HepG2 (cell line): ENCODE results near the gene CABLES2. TPM values are rescaled to one million over a fixed set of nuclear protein-coding genes. Genes with fewer than 3 reads are reported as not detected.

ENCODE experiments used
- ATAC-seq: fragments of 200-7000 bp; cut with Tn5 transposase; 3 replicates; pipeline ENCODE4 v1.9.1; 2020; ENCODE audit warnings: mild to moderate bottlenecking, moderate library complexity
- BruUV-seq: library from RNA; stranded (reverse); fragments of 400-500 nt; replicated peaks from 2 replicates; lab custom pipeline; 2021; lab: Mats Ljungman, UMichigan
- CTCF ChIA-PET: fragments of 300-600 bp; formaldehyde crosslinking; extraction: SDS; loops from one replicate; lab custom pipeline; 2021; ENCODE audit warnings: low total read pairs, inconsistent platforms, low intra/inter-chr PET ratio; lab: Yijun Ruan, JAX
- POLR2A ChIA-PET: fragments of 350-600 bp; sonication (Branson Sonifier 250); formaldehyde crosslinking; loops from one replicate; lab custom pipeline; 2020; ENCODE audit warnings: antibody characterized with exemption, inconsistent platforms; lab: Yijun Ruan, JAX
- DNase-seq: peaks from one replicate; pipeline ENCODE4 v3.0.0-alpha.2; 2015; ENCODE audit warnings: low spot score
- FAIRE-seq: peaks from 3 replicates; lab custom pipeline; 2011; peaks lifted over from hg19 to GRCh38; lab: Jason Lieb, UNC
- H2AFZ ChIP-seq: one replicate; pipeline ENCODE4 v1.6.1; 2011; ENCODE audit warnings: low read length, inconsistent platforms
- H3K27ac ChIP-seq: fragments of 300-600 bp; 3 replicates; pipeline ENCODE4 v1.8.0; 2011; ENCODE audit warnings: mixed run types, mild to moderate bottlenecking, mixed read lengths, low read length, inconsistent platforms; ENCODE audit not compliant: insufficient read depth; ENCODE audit errors: extremely low read length
- H3K27me3 ChIP-seq, 2 experiments: fragments of 200-600 bp in 1 of 2; 2 replicates in 1 of 2; 3 replicates in 1 of 2; pipeline versions ENCODE4 v1.6.0 to v1.8.0; 2011; ENCODE audit warnings: low read length in 2 of 2, mild to moderate bottlenecking in 2 of 2, moderate library complexity in 2 of 2, inconsistent platforms in 1 of 2; ENCODE audit not compliant: insufficient read depth in 2 of 2, control insufficient read depth in 1 of 2
- H3K36me3 ChIP-seq, 2 experiments: fragments of 200-600 bp in 1 of 2; replicated peaks in 1 of 2; 2 replicates in 1 of 2; 3 replicates in 1 of 2; pipeline versions ENCODE4 v1.5.1 to v1.8.0; 2011; ENCODE audit warnings: low read length in 2 of 2, inconsistent platforms in 1 of 2; ENCODE audit not compliant: insufficient read depth in 2 of 2, control insufficient read depth in 1 of 2
- H3K4me1 ChIP-seq: 2 replicates; pipeline ENCODE4 v1.5.1; 2012; ENCODE audit warnings: low read length, inconsistent platforms; ENCODE audit not compliant: insufficient read depth
- H3K4me2 ChIP-seq: 2 replicates; pipeline ENCODE4 v1.6.0; 2011; ENCODE audit warnings: low read depth, low read length, inconsistent platforms
- H3K4me3 ChIP-seq, 3 experiments: fragments of 200-600 bp in 1 of 3; sonication (generic), shearing (Covaris generic) in 1 of 3; replicated peaks in 1 of 3; 2 replicates each; pipeline ENCODE4 v1.5.1; 2011 to 2016; ENCODE audit warnings: low read length in 3 of 3, inconsistent platforms in 2 of 3, low read depth in 2 of 3, mild to moderate bottlenecking in 2 of 3, control low read depth in 1 of 3, mixed read lengths in 1 of 3; ENCODE audit not compliant: insufficient read depth in 1 of 3
- H3K79me2 ChIP-seq: one replicate; pipeline ENCODE4 v1.6.1; 2011; ENCODE audit warnings: low read length, inconsistent platforms; ENCODE audit not compliant: insufficient read depth
- H3K9ac ChIP-seq: 2 replicates; pipeline ENCODE4 v1.6.0; 2011; ENCODE audit warnings: mild to moderate bottlenecking, low read depth, low read length, inconsistent platforms; ENCODE audit not compliant: insufficient read depth
- H3K9me3 ChIP-seq: 2 replicates; pipeline ENCODE4 v1.5.1; 2012; ENCODE audit warnings: mild to moderate bottlenecking, low read length
- H4K20me1 ChIP-seq: 2 replicates; pipeline ENCODE4 v1.6.0; 2011; ENCODE audit warnings: inconsistent platforms, mild to moderate bottlenecking, low read length, moderate library complexity; ENCODE audit not compliant: insufficient read depth
- ASH2L ChIP-seq: fragments of 300-600, 200-600 bp; sonication (generic); IDR thresholded peaks from 2 replicates; pipeline ENCODE4 v1.7.0; 2017; ENCODE audit warnings: low read depth, mild to moderate bottlenecking, moderate library complexity, mixed read lengths, low read length; ENCODE audit not compliant: insufficient read length
- ATF1 ChIP-seq: IDR thresholded peaks from 2 replicates; pipeline ENCODE4 v1.6.1; 2016; ENCODE audit warnings: mild to moderate bottlenecking, control low read depth
- FOXJ3 ChIP-seq: sonication (generic); formaldehyde crosslinking; IDR thresholded peaks from 2 replicates; pipeline ENCODE4 v1.4.0; 2020; ENCODE audit warnings: missing genetic modification reagents, mild to moderate bottlenecking, borderline replicate concordance
- FOXP4 ChIP-seq: sonication (generic); formaldehyde crosslinking; IDR thresholded peaks from 2 replicates; pipeline ENCODE4 v1.4.0; 2020; ENCODE audit warnings: missing genetic modification reagents
- HNF4A ChIP-seq: sonication (generic); formaldehyde crosslinking; IDR thresholded peaks from 2 replicates; pipeline ENCODE4 v1.4.0; 2020; ENCODE audit warnings: missing genetic modification reagents
- HNRNPH1 ChIP-seq: fragments of 200-400 bp; formaldehyde crosslinking; optimal IDR thresholded peaks from 2 replicates; pipeline ENCODE3; 2017; ENCODE audit warnings: mild to moderate bottlenecking, low read depth, low read length
- HOXA3 ChIP-seq: sonication (generic); formaldehyde crosslinking; IDR thresholded peaks from 2 replicates; pipeline ENCODE4 v1.5.0; 2020; ENCODE audit warnings: missing genetic modification reagents
- KDM5A ChIP-seq: fragments of 200-600 bp; sonication (generic); IDR thresholded peaks from 2 replicates; pipeline ENCODE4 v1.7.0; 2018; ENCODE audit warnings: antibody characterized with exemption, mild to moderate bottlenecking, low read length, borderline replicate concordance
- MIXL1 ChIP-seq: IDR thresholded peaks from 2 replicates; pipeline ENCODE4 v1.6.1; 2016
- MXI1 ChIP-seq: IDR thresholded peaks from 3 replicates; pipeline ENCODE4 v1.6.1; 2012; ENCODE audit warnings: low read depth, low read length, inconsistent platforms, borderline replicate concordance
- NFIC ChIP-seq: IDR thresholded peaks from 2 replicates; pipeline ENCODE4 v1.6.1; 2012; ENCODE audit warnings: mild to moderate bottlenecking, low read length, inconsistent platforms
- SALL1 ChIP-seq: sonication (generic); formaldehyde crosslinking; IDR thresholded peaks from 2 replicates; pipeline ENCODE4 v1.8.0; 2022; ENCODE audit warnings: mild to moderate bottlenecking, missing genetic modification reagents
- SAP130 ChIP-seq: IDR thresholded peaks from 2 replicates; pipeline ENCODE4 v1.6.1; 2016; ENCODE audit warnings: low read depth
- TMF1 ChIP-seq: sonication (generic); formaldehyde crosslinking; IDR thresholded peaks from 2 replicates; pipeline ENCODE4 v1.8.1; 2022; ENCODE audit warnings: low read depth, missing genetic modification reagents
- TSC22D2 ChIP-seq: sonication (generic); formaldehyde crosslinking; IDR thresholded peaks from 2 replicates; pipeline ENCODE4 v1.5.1; 2020; ENCODE audit warnings: missing genetic modification reagents, mild to moderate bottlenecking, borderline replicate concordance
- XRCC5 ChIP-seq: fragments of 200-400 bp; formaldehyde crosslinking; optimal IDR thresholded peaks from 2 replicates; pipeline ENCODE3; 2017; ENCODE audit warnings: mild to moderate bottlenecking, low read length
- ZBTB20 ChIP-seq: sonication (generic); formaldehyde crosslinking; IDR thresholded peaks from 2 replicates; pipeline ENCODE4 v1.8.1; 2023; ENCODE audit warnings: missing genetic modification reagents, low read depth, mild to moderate bottlenecking, borderline replicate concordance
- ZMYM3 ChIP-seq: sonication (generic); formaldehyde crosslinking; IDR thresholded peaks from 2 replicates; pipeline ENCODE4 v1.5.1; 2020; ENCODE audit warnings: mild to moderate bottlenecking, missing genetic modification reagents
- ZNF20 ChIP-seq: sonication (generic); formaldehyde crosslinking; IDR thresholded peaks from 2 replicates; pipeline ENCODE4 v1.4.0; 2020; ENCODE audit warnings: mild to moderate bottlenecking, moderate library complexity, missing genetic modification reagents
- ZNF280D ChIP-seq: sonication (generic); formaldehyde crosslinking; IDR thresholded peaks from 2 replicates; pipeline ENCODE4 v1.5.1; 2020; ENCODE audit warnings: mild to moderate bottlenecking, missing genetic modification reagents
- ZNF3 ChIP-seq: IDR thresholded peaks from 2 replicates; pipeline ENCODE4 v1.7.0; 2017; ENCODE audit warnings: inconsistent platforms
- ZNF331 ChIP-seq: sonication (generic); formaldehyde crosslinking; IDR thresholded peaks from 2 replicates; pipeline ENCODE4 v1.4.0; 2020; ENCODE audit warnings: missing genetic modification reagents
- WGBS: methylation state at CpG from one replicate; pipeline ENCODE4 v1.1.6; 2017; ENCODE audit warnings: low lambda C conversion rate; 5-methylcytosine and 5-hydroxymethylcytosine counted together
- in situ Hi-C: cut with HindIII; loops from 2 replicates; pipeline ENCODE4 v1.10.0; 2017; ENCODE audit warnings: low pct_unique_long_range_greater_than_20kb; ENCODE audit not compliant: extremely low pct_ligation_motif_present
- intact Hi-C: fragments of 100-400 bp; cut with micrococcal nuclease; formaldehyde crosslinking; loops from one replicate; pipeline ENCODE4 v1.10.0; 2022; ENCODE audit not compliant: unreplicated experiment
- polyA plus RNA-seq, 8 experiments: library from polyadenylated mRNA; depleted of rRNA in 3 of 8; stranded (reverse) in 7 of 8; unstranded in 1 of 8; fragments of >200 nt; fragmentation: Illumina TruSeq in 4 of 8; extraction: Trizol in 4 of 8; gene quantifications; 2 replicates each; pipeline versions ENCODE4 v1.2.1 to v1.2.3, GENCODE V29; 2011 to 2016; ENCODE audit warnings: low read depth in 4 of 8, missing spikeins in 1 of 8, mixed read lengths in 1 of 8; ENCODE audit not compliant: insufficient read depth in 1 of 8
- total RNA-seq, 5 experiments: library from RNA; depleted of rRNA; stranded (reverse); fragments of >200 nt; fragmentation: Illumina TruSeq; extraction: Trizol; gene quantifications; 2 replicates each; pipeline ENCODE4 v1.2.3, GENCODE V29; 2016; ENCODE audit warnings: low read depth in 1 of 5

The CABLES2 gene
- total and polyA plus RNA-seq, 2 of the 13 experiments (the other 11 are each of a cell fraction or from before 2014, with no cell fraction given) = 5.2 to 9.7 TPM

GRCh38 chr20:62342910-62343309, 64.2 kb downstream of the CABLES2 start:
- BruUV-seq = no TSS peak
- TF ChIP-seq FOXJ3 (CRISPR knock-in tag) (0 out of 2 replicates have a peak, but pooled peaks have one; percentile 44), NFIC (peak; percentile 77; the same call in 1 of the 2 replicates), MIXL1 (CRISPR knock-in tag) (0 out of 2 replicates have a peak, but pooled peaks have one; percentile 55), HNRNPH1 (no peak), KDM5A (peak; percentile 61; the same call in 1 of the 2 replicates), TSC22D2 (CRISPR knock-in tag) (no peak), FOXP4 (CRISPR knock-in tag) (peak; percentile 48; the same call in 1 of the 2 replicates), MXI1 (peak; percentile 17; the same call in 1 of the 3 replicates), ASH2L (peak; percentile 54), TMF1 (CRISPR knock-in tag) (no peak), HOXA3 (peak; percentile 42; the same call in 1 of the 2 replicates), SAP130 (CRISPR knock-in tag) (peak; percentile 58), ZMYM3 (CRISPR knock-in tag) (0 out of 2 replicates have a peak, but pooled peaks have one; percentile 13), ZNF280D (CRISPR knock-in tag) (0 out of 2 replicates have a peak, but pooled peaks have one; percentile 29), HNF4A (CRISPR knock-in tag) (peak; percentile 60; the same call in 1 of the 2 replicates), XRCC5 (peak; percentile 72), ZBTB20 (CRISPR knock-in tag) (peak; percentile 41; the same call in 1 of the 2 replicates), ZNF20 (CRISPR knock-in tag) (no peak), ATF1 (no peak), ZNF331 (CRISPR knock-in tag) (0 out of 2 replicates have a peak, but pooled peaks have one; percentile 31), SALL1 (peak; percentile 60), ZNF3 (CRISPR knock-in tag) (peak; percentile 94)

More at GRCh38 chr20:62342910-62343309, 64.2 kb downstream of the CABLES2 start:
- H3K36me3 ChIP-seq = peaks cover 25 to 54% of the 10 kb centered on the region in 2 experiments
- WGBS = 40% methylated on average over 10 of the region's 10 CpGs
- CTCF ChIA-PET = no interaction called here
- H3K4me3 ChIP-seq = no peak overlapping the region
- in situ Hi-C loops = no loop called here
- H4K20me1 ChIP-seq = no peaks in the 10 kb centered on the region
- peaks cover 28% of the 10 kb centered on the region for H3K4me1 ChIP-seq
- DNase-seq (peak; percentile 69), FAIRE-seq (peak; percentile 78), ATAC-seq (peak; percentile 36)
- H3K9ac ChIP-seq = no peak overlapping the region
- peak overlapping the region; percentile 4 for H3K4me2 ChIP-seq
- peak overlapping the region; percentile 25 for H3K27ac ChIP-seq
- no peaks in the 10 kb centered on the region for H3K9me3 ChIP-seq
- H3K79me2 ChIP-seq = no peaks in the 10 kb centered on the region
- no peaks in the 10 kb centered on the region for H3K27me3 ChIP-seq
- POLR2A ChIA-PET = interaction anchor here (2.4 kb wide), 1 partner anchor 26 kb away, joined by 8 read pairs; no protein-coding TSS in a partner anchor
- no peak overlapping the region for H2AFZ ChIP-seq
- intact Hi-C loops = no loop called here
